CD8-positive, alpha-beta memory T cell (primary cell): ENCODE results near the gene PEX5. TPM values are rescaled to one million over a fixed set of nuclear protein-coding genes. Genes with fewer than 3 reads are reported as not detected.
A peak's percentile ranks its signal among the peaks of the same experiment; 100 is the strongest.
"Not testable (repeated sequence)": the region's sequence is repeated elsewhere in the genome, so short reads cannot be mapped to it uniquely, and the experiment has no call there.

Experiments
- CTCF ChIA-PET: fragments of 350-600 bp; sonication (Branson Sonifier 250); formaldehyde crosslinking; loops from one replicate; lab custom pipeline; 2021; ENCODE audit warnings: antibody characterized with exemption; lab: Charles Lee
- POLR2A ChIA-PET: fragments of 350-600 bp; sonication (Branson Sonifier 250); formaldehyde crosslinking; loops from one replicate; lab custom pipeline; 2021; ENCODE audit warnings: antibody characterized with exemption; lab: Charles Lee
- DNase-seq, 5 donors: peaks; one replicate each; pipeline versions ENCODE4 v3.0.0 to v3.0.0-alpha.2; 2020 to 2022; ENCODE audit warnings: mixed read lengths in 1 of 5
- H3K27ac ChIP-seq: one replicate; pipeline ENCODE4 v1.7.0; 2013; ENCODE audit warnings: low read depth, mild to moderate bottlenecking, low read length, moderate library complexity
- H3K27me3 ChIP-seq: 2 replicates; pipeline ENCODE4 v1.7.0; 2013; ENCODE audit warnings: low read length, mild to moderate bottlenecking; ENCODE audit not compliant: insufficient read depth, poor library complexity, severe bottlenecking
- H3K36me3 ChIP-seq: 2 replicates; pipeline ENCODE4 v1.7.0; 2013; ENCODE audit warnings: mild to moderate bottlenecking, low read length, moderate library complexity; ENCODE audit not compliant: insufficient read depth
- H3K4me1 ChIP-seq: 2 replicates; pipeline ENCODE4 v1.7.0; 2013; ENCODE audit warnings: mild to moderate bottlenecking, low read length, moderate library complexity; ENCODE audit not compliant: insufficient read depth
- H3K4me3 ChIP-seq: 2 replicates; pipeline ENCODE4 v1.7.0; 2013; ENCODE audit warnings: mild to moderate bottlenecking, low read length
- H3K9me3 ChIP-seq: 2 replicates; pipeline ENCODE4 v1.7.0; 2013; ENCODE audit warnings: mild to moderate bottlenecking, low read length
- H3K27ac Mint-ChIP-seq, 8 donors: one replicate each; pipeline ENCODE4 v1.8.0; 2020 to 2021; ENCODE audit warnings: mixed read lengths in 8 of 8, mild to moderate bottlenecking in 6 of 8, inconsistent platforms in 3 of 8, moderate library complexity in 3 of 8
- H3K27me3 Mint-ChIP-seq, 2 donors: one replicate each; pipeline ENCODE4 v1.8.0; 2020 to 2021; ENCODE audit warnings: mixed read lengths in 2 of 2, mild to moderate bottlenecking in 1 of 2, moderate library complexity in 1 of 2
- H3K36me3 Mint-ChIP-seq, 3 donors: one replicate each; pipeline ENCODE4 v1.8.0; 2020 to 2021; ENCODE audit warnings: mixed read lengths in 3 of 3, inconsistent platforms in 1 of 3, mild to moderate bottlenecking in 1 of 3
- H3K4me1 Mint-ChIP-seq, 3 donors: one replicate each; pipeline ENCODE4 v1.8.0; 2020 to 2021; ENCODE audit warnings: mixed read lengths in 3 of 3, inconsistent platforms in 1 of 3, mild to moderate bottlenecking in 1 of 3
- H3K4me3 Mint-ChIP-seq, 7 donors: one replicate each; pipeline ENCODE4 v1.8.0; 2020 to 2021; ENCODE audit warnings: mixed read lengths in 7 of 7, mild to moderate bottlenecking in 6 of 7, moderate library complexity in 4 of 7, inconsistent platforms in 2 of 7
- H3K9me3 Mint-ChIP-seq, 5 donors: one replicate each; pipeline ENCODE4 v1.8.0; 2020 to 2022; ENCODE audit warnings: mixed read lengths in 5 of 5, mild to moderate bottlenecking in 3 of 5, moderate library complexity in 2 of 5, inconsistent platforms in 1 of 5
- polyA plus RNA-seq: library from polyadenylated mRNA; unstranded; fragments of 300-500 nt; fragmentation: Illumina TruSeq; gene quantifications from one replicate; pipeline ENCODE4 v1.2.3, GENCODE V29; 2021
- total RNA-seq, 2 experiments: library from RNA; stranded (reverse); gene quantifications; one replicate each; pipeline ENCODE4 v1.2.3, GENCODE V29; 2021

Gene PEX5
- total and polyA plus RNA-seq, 3 experiments from 2014 or later, result 17.4 to 31.3 (median 30.7) TPM

- H3K27me3 ChIP-seq, result no peaks in the 10 kb centered on the region
- H3K4me3 Mint-ChIP-seq, result no peak overlapping the region
- no peaks in the 10 kb centered on the region for H3K36me3 Mint-ChIP-seq
- no peak overlapping the region for H3K27ac Mint-ChIP-seq
- no peaks in the 10 kb centered on the region for H3K4me1 Mint-ChIP-seq
- peaks cover 0 to 5% (median 0%) of the 10 kb centered on the region in 5 donors for H3K9me3 Mint-ChIP-seq
- H3K36me3 ChIP-seq, result no peaks in the 10 kb centered on the region
- ChIA-PET POLR2A (no interaction called here), CTCF (interaction anchor here (0.7 to 2.8 kb wide), 12 partner anchors 9 to 423 kb away, joined by 3 to 25 read pairs (median 4); no protein-coding TSS in a partner anchor)
- DNase-seq, result peak; percentile 55 to 79 (median 56)
- no peak overlapping the region for H3K4me3 ChIP-seq
- no peaks in the 10 kb centered on the region for H3K4me1 ChIP-seq
- H3K9me3 ChIP-seq, result no peaks in the 10 kb centered on the region
- H3K27ac ChIP-seq, result no peak overlapping the region
- no peaks in the 10 kb centered on the region for H3K27me3 Mint-ChIP-seq
These were observed 30.2 kb downstream of the PEX5 start for GRCh38 chr12:7219599-7220243.

GRCh38 chr12:7221486-7221885 is 32.0 kb downstream of the PEX5 start:
- no peaks in the 10 kb centered on the region for H3K9me3 Mint-ChIP-seq
- H3K4me3 ChIP-seq, result no peak overlapping the region
- no peak for DNase-seq
- H3K27ac Mint-ChIP-seq, result peak overlapping the region in 1 of 8 donors; percentile 8
- H3K27ac ChIP-seq, result no peak overlapping the region
- no peaks in the 10 kb centered on the region for H3K9me3 ChIP-seq
- no peaks in the 10 kb centered on the region for H3K36me3 ChIP-seq
- CTCF ChIA-PET, result interaction anchor here (1.0 to 2.8 kb wide), 5 partner anchors 95 to 419 kb away, joined by 3 to 25 read pairs (median 4); no protein-coding TSS in a partner anchor
- no peaks in the 10 kb centered on the region for H3K27me3 ChIP-seq
- no peaks in the 10 kb centered on the region for H3K4me1 Mint-ChIP-seq
- no peak overlapping the region for H3K4me3 Mint-ChIP-seq
- peaks cover 0 to 4% of the 10 kb centered on the region in 2 donors for H3K27me3 Mint-ChIP-seq
- POLR2A ChIA-PET, result no interaction called here
- H3K36me3 Mint-ChIP-seq, result no peaks in the 10 kb centered on the region
- no peaks in the 10 kb centered on the region for H3K4me1 ChIP-seq

GRCh38 chr12:7229741-7230140 is 40.3 kb downstream of the PEX5 start:
- Histone ChIP-seq H3K27me3 (peaks cover 4% of the 10 kb centered on the region), H3K4me3 (no peak overlapping the region), H3K4me1 (no peaks in the 10 kb centered on the region), H3K36me3 (no peaks in the 10 kb centered on the region), H3K27ac (no peak overlapping the region), H3K9me3 (no peaks in the 10 kb centered on the region)
- Mint-ChIP-seq H3K27me3 (peaks cover 21 to 56% of the 10 kb centered on the region in 2 donors), H3K4me3 (no peak overlapping the region), H3K9me3 (peaks cover 0 to 7% (median 4%) of the 10 kb centered on the region in 5 donors), H3K27ac (no peak overlapping the region), H3K4me1 (no peaks in the 10 kb centered on the region), H3K36me3 (peaks cover 0 to 9% (median 0%) of the 10 kb centered on the region in 3 donors)
- DNase-seq, result no peak
- ChIA-PET CTCF (interaction anchor here (1.5 kb wide), 1 partner anchor 10 kb away, joined by 3 read pairs; no protein-coding TSS in a partner anchor), POLR2A (no interaction called here)

- no peak overlapping the region for H3K4me3 ChIP-seq
- no peaks in the 10 kb centered on the region for H3K36me3 ChIP-seq
- ChIA-PET CTCF (no interaction called here), POLR2A (no interaction called here)
- H3K36me3 Mint-ChIP-seq, result peaks cover 0 to 17% (median 0%) of the 10 kb centered on the region in 3 donors
- H3K9me3 Mint-ChIP-seq, result peaks cover 6 to 15% (median 11%) of the 10 kb centered on the region in 5 donors
- H3K4me3 Mint-ChIP-seq, result no peak overlapping the region
- H3K27me3 Mint-ChIP-seq, result peaks cover 9 to 44% of the 10 kb centered on the region in 2 donors
- no peaks in the 10 kb centered on the region for H3K9me3 ChIP-seq
- no peaks in the 10 kb centered on the region for H3K4me1 Mint-ChIP-seq
- no peaks in the 10 kb centered on the region for H3K27me3 ChIP-seq
- H3K4me1 ChIP-seq, result no peaks in the 10 kb centered on the region
- no peak overlapping the region for H3K27ac Mint-ChIP-seq
- no peak for DNase-seq
- no peak overlapping the region for H3K27ac ChIP-seq
These were observed 52.0 kb downstream of the PEX5 start for GRCh38 chr12:7241404-7242005.

- Histone ChIP-seq H3K4me3 (no peak overlapping the region), H3K36me3 (no peaks in the 10 kb centered on the region), H3K9me3 (no peaks in the 10 kb centered on the region), H3K27me3 (no peaks in the 10 kb centered on the region), H3K27ac (no peak overlapping the region), H3K4me1 (no peaks in the 10 kb centered on the region)
- peaks cover 0 to 17% (median 0%) of the 10 kb centered on the region in 3 donors for H3K36me3 Mint-ChIP-seq
- H3K27me3 Mint-ChIP-seq, result peaks cover 9 to 46% of the 10 kb centered on the region in 2 donors
- DNase-seq, result no peak
- H3K27ac Mint-ChIP-seq, result peak overlapping the region in 1 of 8 donors; percentile 48
- no peak overlapping the region for H3K4me3 Mint-ChIP-seq
- no peaks in the 10 kb centered on the region for H3K4me1 Mint-ChIP-seq
- H3K9me3 Mint-ChIP-seq, result peaks cover 6 to 15% (median 11%) of the 10 kb centered on the region in 5 donors
- POLR2A ChIA-PET, result no interaction called here
- CTCF ChIA-PET, result no interaction called here
These were observed 53.0 kb downstream of the PEX5 start for GRCh38 chr12:7242176-7243101.

- CTCF ChIA-PET, H3K27ac Mint-ChIP-seq, H3K4me1 ChIP-seq, H3K27me3 ChIP-seq, H3K4me1 Mint-ChIP-seq, H3K36me3 ChIP-seq, H3K4me3 Mint-ChIP-seq, H3K9me3 ChIP-seq, POLR2A ChIA-PET, DNase-seq, H3K9me3 Mint-ChIP-seq, H3K27ac ChIP-seq, H3K4me3 ChIP-seq: not testable (repeated sequence)
- Mint-ChIP-seq H3K27me3 (peaks cover 11 to 23% of the 10 kb centered on the region in 2 donors), H3K36me3 (peaks cover 0 to 11% (median 0%) of the 10 kb centered on the region in 3 donors)
These were observed 62.0 kb downstream of the PEX5 start for GRCh38 chr12:7251328-7251996.

- no peaks in the 10 kb centered on the region for H3K4me1 ChIP-seq
- peaks cover 0 to 5% (median 0%) of the 10 kb centered on the region in 5 donors for H3K9me3 Mint-ChIP-seq
- no peak overlapping the region for H3K27ac ChIP-seq
- H3K4me3 ChIP-seq, result no peak overlapping the region
- H3K4me3 Mint-ChIP-seq, result no peak overlapping the region
- ChIA-PET POLR2A (no interaction called here), CTCF (no interaction called here)
- H3K9me3 ChIP-seq, result no peaks in the 10 kb centered on the region
- peaks cover 0 to 3% (median 0%) of the 10 kb centered on the region in 3 donors for H3K36me3 Mint-ChIP-seq
- H3K36me3 ChIP-seq, result no peaks in the 10 kb centered on the region
- H3K27me3 ChIP-seq, result no peaks in the 10 kb centered on the region
- peaks cover 6 to 10% of the 10 kb centered on the region in 2 donors for H3K27me3 Mint-ChIP-seq
- DNase-seq, result no peak
- H3K4me1 Mint-ChIP-seq, result no peaks in the 10 kb centered on the region
- no peak overlapping the region for H3K27ac Mint-ChIP-seq
These were observed 69.6 kb downstream of the PEX5 start for GRCh38 chr12:7259060-7259459.
